ENCODE measurements around the gene PIP4K2C.

Gene PIP4K2C

DNA sequence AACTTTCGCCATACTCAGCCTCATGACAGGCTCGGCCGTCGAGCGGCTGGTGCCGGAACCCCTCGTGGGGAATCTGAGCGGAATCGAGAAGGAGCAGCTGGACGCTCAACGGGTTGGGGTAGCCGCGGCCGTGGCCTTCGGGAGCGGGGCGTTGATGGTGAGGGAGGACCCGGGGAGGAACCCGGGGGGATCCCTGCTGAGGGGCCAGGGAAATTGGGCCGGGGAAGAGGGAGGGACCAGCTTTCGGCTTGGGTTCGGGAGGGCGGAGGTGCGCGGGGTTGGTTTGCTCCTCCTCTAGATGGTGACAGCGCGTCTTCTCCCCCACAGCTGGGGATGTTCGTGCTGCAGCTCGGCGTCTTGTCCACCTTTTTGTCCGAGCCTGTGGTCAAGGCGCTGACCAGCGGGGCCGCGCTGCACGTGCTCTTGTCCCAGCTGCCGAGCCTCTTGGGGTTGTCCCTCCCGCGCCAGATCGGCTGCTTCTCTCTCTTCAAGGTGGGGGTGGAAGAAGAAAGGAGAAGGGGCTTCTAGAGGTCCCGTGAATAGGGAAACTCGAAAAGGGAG is 30.0 kb downstream of the PIP4K2C start:
- in situ Hi-C loops (cut with MboI; ENCODE audit: low sequenced_read_pairs): no loop called here

DNA sequence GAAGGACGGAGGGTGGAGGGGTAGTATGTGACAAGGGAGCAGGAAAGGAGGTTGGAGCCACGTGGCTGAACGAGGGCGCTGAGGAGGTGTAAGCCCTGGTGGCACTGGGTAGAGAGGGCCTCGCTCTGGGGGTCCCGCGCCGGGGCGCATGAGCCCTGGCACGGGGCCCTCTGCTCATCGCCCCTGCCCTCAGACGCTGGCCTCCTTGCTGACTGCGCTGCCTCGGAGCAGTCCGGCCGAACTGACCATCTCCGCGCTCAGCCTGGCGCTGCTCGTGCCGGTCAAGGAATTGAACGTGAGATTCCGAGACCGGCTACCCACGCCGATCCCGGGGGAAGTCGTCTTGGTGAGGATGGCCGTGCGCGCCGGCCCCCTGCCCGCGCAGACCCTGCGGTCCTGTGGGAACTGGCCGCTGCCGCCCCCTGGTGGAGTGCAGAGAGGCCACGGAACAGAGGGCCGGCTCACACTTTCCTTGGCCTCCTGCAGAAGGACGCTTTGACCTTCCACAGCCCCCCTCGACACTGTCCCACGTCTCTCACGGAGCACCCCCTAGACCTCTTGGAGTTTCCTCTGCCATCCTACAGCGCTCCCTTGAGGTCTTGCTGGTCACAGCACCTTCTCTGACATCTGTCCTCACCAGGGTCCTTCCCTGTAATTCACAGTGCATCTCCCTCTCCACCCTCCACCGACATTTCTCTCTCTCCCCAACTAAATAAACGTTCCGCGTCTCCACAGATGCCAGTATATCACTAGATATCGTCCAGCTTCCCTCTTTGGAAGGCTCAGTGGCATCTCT is 30.7 kb downstream of the PIP4K2C start:
- in situ Hi-C loops (cut with MboI; ENCODE audit: low sequenced_read_pairs): no loop called here

DNA sequence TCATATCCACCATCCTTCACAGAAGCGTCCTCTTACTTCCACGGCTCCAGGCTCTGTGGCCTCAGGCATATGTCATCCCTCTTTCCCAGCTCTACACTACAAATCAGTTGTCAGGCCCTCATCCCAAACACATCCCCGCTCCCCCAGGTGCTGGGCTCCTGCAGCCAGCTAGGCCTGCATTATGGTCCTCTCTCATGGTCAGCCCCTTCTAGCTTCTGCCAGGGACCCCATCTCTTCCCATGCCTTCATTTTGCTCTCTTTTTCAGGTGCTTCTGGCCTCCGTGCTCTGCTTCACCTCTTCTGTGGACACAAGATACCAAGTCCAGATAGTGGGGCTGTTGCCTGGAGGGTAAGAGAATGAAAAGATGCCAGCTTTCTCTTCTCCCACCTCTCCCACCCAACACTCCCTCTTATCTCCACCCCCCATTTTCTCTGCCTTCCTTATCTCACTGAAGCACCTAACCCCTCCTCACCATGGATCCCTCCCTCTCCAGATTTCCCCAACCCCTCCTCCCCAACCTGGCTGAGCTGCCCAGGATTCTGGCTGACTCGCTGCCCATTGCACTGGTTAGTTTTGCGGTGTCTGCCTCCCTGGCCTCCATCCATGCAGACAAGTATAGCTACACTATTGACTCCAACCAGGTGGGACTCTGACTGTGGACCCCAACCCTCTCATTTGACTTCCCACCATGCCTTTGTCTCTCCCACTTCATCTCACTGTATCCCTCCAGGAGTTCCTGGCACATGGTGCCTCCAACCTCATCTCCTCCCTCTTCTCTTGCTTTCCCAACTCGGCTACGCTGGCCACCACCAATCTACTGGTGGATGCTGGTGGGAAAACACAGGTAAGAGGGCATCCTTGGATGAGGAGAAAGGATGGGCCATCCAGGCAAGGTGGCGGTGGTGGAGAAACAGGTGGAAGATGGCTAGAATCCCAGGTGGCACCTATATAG is 31.6 kb downstream of the PIP4K2C start:
- in situ Hi-C loops (cut with MboI; ENCODE audit: low sequenced_read_pairs): no loop called here

DNA sequence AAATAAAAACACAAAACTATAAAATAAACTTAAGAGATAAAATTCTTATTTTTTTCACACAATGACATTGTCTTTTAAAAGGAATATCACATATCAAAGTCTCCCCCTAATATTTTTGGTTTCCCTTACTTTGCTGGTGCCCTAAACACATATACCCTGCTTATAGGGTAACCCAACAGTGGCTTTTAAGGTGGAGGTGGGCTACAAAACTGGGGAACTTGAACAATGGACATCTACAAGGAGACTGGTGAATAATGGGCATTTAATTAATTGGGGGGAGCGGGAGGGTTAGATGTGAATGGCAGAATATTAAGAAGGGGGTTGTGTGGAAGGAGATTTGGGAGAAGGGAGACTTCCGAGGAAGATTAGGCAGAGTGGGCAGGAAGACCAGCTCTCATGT is 32.4 kb downstream of the PIP4K2C start:
- in situ Hi-C loops (cut with MboI; ENCODE audit: low sequenced_read_pairs): no loop called here

DNA sequence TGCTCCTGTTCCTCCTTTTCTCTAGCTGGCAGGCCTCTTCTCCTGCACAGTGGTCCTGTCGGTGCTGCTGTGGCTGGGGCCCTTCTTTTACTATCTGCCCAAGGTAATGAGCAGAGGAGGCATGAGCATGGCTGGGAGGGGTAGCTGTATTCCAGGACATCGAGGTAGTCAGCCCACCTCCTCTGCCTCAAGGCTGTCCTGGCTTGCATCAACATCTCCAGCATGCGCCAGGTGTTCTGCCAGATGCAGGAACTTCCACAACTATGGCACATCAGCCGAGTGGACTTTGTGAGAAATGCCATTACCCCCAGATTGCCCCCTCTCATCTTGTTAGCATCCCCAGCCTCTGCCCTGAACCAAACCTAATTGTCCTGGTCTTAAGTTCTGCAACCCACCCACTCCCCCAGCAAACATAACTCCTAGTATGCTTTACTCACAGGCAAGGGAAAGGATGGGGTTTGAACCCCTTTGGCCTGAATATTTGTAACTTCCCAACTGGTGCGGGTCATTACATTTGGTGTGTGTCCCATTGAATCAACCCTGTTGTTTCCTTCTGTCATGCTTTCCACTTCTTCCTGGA is 32.9 kb downstream of the PIP4K2C start:
- in situ Hi-C loops (cut with MboI; ENCODE audit: low sequenced_read_pairs): no loop called here

DNA sequence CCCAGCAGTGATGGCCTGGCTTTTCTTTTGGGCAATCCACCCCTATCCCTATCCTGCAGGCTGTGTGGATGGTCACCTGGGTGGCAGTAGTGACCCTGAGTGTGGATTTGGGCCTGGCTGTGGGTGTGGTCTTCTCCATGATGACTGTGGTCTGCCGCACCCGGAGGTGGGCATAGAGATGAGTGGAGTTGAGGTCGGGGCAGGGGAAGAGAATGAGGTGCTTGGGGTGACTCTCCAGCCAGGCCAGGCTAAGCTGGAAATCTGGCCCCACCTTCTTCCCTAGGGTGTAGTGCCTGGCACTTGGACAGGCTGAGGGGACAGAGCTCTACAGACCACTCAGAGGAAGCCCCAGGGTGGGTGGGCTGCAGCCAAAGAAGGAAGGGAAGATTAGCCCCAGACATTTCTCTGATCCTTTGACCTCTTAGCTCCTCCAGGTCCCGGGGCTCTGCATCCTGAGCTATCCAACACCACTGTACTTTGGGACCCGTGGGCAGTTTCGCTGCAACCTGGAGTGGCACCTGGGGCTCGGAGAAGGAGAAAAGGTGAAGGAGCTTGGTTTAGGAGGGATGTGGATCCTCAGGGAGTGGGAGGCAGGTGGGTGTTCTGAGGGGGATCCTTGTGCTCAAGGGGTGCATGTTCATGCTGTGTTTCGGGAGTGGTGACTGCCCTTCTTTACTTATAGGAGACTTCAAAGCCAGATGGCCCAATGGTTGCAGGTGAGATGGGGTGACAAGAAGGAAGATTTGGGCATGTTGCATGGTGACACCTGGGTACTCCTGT is 33.6 kb downstream of the PIP4K2C start:
- in situ Hi-C loops (cut with MboI; ENCODE audit: low sequenced_read_pairs): no loop called here

DNA sequence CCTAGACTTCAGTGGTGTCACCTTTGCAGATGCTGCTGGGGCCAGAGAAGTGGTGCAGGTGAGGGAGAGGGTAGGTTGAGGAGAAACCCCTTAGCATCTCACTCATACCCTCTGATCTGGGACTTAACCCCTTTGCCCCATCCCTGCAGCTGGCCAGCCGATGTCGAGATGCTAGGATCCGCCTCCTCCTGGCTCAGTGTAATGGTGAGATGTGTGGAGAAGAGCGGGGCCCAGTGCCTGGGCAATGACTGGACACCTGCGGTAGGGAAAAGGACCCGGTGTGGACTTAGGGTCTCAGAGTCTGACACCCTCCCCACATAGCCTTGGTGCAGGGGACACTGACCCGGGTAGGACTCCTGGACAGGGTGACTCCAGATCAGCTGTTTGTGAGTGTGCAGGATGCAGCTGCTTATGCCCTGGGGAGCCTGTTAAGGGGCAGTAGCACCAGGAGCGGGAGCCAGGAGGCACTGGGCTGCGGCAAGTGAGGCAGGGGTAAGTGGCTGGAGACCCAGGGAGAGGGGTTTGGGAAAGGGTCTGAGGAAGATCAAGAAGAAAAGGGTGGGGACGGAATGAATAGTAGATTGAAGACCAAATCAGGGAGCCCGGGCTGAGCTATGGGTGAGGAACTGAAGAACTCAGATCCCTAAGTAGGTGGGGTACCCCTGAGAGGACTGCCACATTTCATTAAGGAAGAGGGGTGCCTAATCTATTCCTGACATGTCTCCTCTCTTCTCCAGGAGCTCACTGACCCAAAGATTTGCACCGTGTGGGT is 34.5 kb downstream of the PIP4K2C start:
- in situ Hi-C loops (cut with MboI; ENCODE audit: low sequenced_read_pairs): no loop called here

DNA sequence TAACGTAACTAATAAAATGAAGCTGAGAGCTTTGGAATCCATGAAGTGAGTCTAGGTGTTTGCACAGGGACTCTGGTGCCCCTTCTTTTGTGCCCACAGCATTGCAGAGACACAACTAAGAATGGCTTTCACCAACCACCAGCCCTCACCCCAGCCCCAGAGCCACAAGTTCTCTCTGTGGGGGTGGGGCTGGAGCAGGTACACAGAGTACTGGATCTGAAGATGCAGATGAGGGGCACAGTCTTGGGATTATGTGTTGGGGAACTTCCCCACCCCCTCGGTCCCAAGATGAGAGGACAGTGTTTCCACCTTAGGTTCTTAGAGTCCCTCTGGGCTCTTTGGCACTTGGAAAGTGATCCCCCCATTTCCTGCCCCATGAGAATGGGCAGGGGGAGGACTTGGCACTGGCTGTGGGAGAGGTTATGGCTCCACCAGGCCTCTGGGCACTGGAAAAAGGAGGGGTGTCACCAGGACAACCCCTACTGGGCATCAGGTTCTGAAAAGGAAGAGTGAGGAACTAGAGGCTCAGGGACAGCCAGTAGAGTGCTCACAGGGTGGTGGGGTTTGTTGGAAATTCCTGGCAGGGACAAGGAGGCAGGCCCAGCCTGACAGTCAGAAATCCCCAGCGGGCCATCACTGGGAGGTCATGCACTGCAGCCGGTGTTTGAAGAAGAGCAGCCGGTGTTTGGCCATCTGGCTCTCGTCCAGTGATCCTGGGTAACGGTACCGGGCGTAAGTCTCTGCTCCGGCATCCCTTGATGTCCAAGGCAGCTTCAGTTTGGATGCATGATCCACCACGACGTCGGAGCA is 35.3 kb downstream of the PIP4K2C start:
- in situ Hi-C loops (cut with MboI; ENCODE audit: low sequenced_read_pairs): no loop called here

DNA sequence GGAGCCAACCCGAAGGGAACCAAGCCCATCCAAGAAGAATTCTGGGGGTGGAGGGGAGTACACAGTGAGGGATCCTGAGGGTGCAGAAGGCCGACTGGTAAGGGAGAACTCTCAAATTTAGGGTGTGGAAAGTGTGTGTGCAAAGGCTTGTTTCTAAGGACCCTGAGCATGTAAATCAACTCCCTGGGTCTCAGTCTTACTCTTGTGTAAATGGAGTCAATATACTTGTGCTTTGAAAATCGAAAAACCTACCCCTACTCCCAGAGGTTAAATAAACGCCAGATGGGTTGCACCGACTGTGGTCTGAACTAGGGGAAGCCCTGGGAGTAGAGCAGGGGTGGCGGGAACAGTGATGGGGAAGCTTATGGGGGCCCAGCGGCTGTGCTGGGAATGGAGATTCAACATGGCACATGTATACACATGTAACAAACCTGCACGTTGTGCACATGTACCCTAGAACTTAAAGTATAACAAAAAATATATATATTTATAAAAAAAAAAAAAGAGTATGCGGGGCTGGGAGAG is 36.0 kb downstream of the PIP4K2C start:
- in situ Hi-C loops (cut with MboI; ENCODE audit: low sequenced_read_pairs): no loop called here

DNA sequence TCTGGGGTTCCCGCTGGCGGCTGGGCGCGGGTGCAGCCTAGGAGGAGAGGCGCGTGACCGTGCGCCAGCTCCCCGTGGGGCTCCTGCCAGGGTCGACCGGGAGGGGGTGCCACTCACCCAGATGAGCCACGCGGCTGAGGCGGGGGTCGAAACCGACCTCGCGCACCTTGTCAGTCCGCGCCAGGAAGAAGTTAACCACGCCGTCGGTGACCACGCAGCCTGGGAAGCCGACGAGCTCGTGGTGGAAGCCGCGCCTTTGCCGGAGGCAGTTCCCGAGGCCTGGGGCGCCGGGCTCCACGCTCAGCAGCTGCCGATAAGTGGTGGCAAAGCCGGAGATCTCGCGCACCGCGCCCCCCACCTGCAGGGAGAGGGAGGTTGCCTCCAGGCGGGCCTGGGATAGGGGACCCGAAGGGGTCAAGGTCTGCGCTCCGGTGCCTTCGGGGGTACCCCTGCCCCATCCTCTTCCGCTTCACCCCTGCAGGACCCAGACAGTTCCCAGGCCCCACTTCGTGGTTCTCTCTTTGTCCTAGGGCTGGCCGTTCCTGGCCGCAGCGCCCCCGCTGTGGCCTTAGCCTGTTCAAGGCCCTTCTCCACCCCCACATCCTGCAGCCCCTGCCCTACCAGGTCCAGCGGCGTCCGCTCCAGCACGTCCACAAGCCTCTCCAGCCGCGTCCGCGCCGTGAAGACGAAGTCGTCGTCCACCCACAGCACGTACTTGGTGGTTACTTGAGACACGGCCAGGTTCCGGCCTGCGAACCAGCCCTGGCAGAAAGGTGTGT is 36.7 kb downstream of the PIP4K2C start:
- in situ Hi-C loops (cut with MboI; ENCODE audit: low sequenced_read_pairs): no loop called here

DNA sequence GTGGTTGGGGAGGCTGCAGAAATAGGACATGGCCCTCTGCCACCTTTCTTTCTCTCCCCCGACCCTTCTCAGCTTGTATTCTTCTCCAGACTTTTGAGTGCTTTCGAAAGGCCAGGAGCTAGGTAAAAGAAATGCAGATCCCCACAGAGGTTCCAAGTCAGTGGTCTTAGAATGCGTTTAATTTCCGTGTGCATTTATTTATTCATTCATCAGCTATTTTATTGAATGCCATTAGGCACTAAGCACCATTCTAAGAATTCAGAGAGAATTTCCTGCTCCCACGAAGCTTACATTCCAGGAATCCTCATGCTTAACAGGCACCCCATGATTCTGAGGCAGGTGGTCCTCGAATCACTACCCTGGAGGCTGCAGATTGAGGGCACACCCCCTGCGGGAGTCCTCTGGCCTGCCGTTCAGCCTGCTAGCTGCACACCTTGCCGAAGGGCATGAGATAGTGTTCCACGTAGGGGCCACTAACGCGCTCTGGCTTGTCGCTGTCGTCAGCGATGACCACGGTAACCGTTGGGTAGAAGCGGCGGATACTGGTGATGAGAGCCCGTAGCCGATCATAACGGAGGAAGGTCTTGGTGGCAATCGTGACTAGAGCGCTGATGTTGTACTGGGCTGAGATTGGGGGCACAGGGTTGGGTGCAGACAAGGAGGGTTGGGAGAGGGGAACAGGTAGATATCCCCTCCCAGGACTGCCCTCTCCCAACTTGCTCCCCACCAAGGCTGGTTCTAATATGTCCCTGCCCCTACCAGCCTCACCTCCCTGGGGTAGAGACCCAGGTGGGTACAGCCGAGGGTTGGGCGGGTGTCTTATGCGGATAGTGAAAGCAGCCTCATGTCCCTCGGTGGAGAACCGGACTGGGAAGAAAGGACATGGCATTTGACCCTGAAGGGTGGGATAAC is 37.5 kb downstream of the PIP4K2C start:
- in situ Hi-C loops (cut with MboI; ENCODE audit: low sequenced_read_pairs): no loop called here

DNA sequence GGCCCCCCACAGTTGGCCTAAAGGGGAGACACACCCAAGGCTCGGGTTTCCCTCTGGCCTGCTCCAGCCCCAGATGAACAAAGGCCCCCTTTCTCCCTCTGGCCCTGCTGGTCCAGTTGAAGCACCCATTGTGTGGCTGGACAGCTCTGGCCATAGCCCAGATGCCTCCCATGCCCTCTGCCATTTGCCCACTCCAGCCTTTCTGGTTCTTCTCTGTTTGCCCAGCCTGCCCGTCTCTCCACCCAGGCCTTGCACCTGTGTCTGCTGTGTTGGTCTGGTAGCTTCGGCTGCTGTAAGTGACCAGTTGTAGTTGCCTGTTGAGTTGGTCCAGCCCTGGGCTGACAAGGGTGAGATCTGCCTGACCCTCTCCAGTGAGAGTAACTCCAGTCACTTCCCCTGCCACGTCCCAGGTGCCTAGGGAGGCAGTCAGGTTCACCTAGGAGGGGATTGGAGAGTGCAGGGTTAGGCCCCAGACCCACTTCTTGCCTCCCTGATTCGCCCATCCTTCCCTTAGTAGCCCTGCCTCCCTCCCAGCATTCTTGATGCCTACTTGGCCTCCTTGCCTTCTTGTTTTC is 39.0 kb downstream of the PIP4K2C start:
- in situ Hi-C loops (cut with MboI; ENCODE audit: low sequenced_read_pairs): no loop called here

DNA sequence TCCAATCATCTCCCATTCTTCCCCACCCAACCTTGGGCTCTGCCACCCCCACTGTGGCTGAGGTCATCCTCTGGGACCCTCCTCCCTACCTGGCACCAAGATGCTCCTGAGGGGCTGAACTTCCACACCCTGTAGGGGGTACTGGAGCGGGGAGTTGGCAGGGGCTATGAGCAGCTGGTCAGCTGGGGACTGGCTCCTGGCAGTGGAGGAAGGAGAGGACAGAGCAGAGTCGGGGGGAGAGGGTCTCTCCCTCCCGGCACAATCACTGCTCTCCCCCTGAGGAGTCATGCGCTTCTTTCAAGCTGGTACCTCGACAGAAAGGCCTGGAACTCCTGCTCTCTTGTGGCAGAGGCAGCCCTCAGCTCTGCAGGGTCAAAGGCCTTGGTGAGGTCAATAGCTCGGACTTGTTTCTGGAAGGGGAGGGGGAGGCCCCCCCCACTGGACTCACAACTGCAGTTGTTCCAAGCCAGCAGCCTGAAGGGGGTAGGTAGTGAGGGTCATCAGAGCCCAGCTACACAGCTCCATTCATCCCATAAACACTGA is 40.0 kb downstream of the PIP4K2C start:
- in situ Hi-C loops (cut with MboI; ENCODE audit: low sequenced_read_pairs): no loop called here

DNA sequence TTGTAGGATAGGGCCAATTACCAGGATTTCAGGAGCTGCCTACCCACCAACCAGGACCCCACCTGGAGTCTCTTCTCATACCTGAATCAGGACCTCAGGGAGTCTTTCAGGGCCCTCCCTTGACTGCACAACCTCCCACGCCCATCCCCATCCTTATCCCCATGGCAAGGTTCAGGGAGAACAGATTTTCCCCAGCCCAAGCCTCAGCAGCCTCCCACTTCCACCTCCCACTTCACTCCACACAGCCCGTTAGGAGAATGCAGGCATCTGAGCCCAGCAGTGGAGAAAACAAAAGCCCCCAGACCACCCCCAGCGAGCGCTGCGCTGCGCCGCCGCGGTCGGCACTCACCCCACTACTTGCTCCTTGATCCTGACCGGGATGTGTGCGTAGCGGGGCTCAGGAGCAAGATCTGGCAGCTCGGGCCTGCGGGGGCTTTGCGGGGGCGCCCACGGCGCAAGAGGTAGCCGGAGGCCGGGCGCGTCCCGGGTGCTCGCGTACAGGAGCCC is 40.6 kb downstream of the PIP4K2C start:
- in situ Hi-C loops (cut with MboI; ENCODE audit: low sequenced_read_pairs): no loop called here

DNA sequence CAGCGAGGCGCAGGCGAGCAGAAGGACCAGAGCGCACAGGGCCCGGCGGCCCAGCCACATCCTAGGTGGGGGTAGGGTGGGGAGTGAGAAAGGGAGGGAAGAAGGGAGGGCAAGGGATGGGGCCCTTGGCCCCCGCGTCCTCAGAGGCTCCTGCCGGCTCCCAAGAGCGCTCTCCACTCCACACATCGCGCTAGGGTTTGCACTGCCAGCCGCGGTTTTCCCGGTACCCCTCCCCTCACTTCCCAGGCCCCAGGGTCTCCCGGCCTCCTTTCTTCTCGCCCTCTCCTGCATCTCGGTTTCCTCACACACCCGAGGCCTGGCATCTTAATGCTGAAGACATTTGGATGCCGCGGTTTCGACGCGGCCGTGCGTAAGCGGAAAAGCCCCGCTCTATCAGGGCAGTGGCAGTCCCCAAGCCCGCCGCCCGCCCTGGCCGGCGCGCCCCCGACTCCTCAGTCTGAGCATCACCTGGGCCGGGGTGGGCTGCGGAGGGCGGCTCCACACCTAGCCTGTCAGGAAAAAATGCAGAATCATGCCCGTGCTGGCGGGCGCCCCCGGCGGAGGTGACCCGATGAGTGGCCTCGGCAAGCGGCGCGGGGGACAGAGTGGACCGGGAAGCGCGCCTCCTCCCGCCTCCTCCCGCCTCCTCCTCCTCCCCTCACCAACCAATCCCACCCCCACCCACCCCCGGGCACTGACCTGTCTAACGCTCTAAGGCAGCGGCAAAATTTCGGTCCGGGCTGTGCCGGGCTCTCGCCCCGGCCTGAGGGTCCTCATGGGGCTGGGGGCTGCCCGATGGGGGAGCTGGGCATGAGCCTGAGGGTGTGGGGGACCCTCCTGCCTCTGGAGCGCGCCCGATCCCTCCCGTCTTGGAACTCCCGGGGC is 41.3 kb downstream of the PIP4K2C start:
- in situ Hi-C loops (cut with MboI; ENCODE audit: low sequenced_read_pairs): no loop called here

Measured in HL-60/S4 treated with retinoic acid at 250 ng/mL for 4 days and 3 days (cell line).